ENCODE results near the gene AGPAT3.

GRCh38 chr21:43948740-43949498, 83.9 kb downstream of the AGPAT3 start:
- TF ChIP-seq CTCF (IDR thresholded peaks at IDR 0.05) (no peak), POLR2A (IDR thresholded peaks at IDR 0.05) (no peak)

All from esophagus squamous epithelium (tissue), 4 donors.